SHP77 (cell line): Measurements from ENCODE around the gene VRTN.
"Not testable (repeated sequence)": the region's sequence is repeated elsewhere in the genome, so short reads cannot be mapped to it uniquely, and the experiment has no call there.

Source experiments
- DNase-seq, 2 experiments: peaks; one replicate each; lab custom pipeline; 2025; lab: John Stamatoyannopoulos, UW

Gene VRTN, protein sequence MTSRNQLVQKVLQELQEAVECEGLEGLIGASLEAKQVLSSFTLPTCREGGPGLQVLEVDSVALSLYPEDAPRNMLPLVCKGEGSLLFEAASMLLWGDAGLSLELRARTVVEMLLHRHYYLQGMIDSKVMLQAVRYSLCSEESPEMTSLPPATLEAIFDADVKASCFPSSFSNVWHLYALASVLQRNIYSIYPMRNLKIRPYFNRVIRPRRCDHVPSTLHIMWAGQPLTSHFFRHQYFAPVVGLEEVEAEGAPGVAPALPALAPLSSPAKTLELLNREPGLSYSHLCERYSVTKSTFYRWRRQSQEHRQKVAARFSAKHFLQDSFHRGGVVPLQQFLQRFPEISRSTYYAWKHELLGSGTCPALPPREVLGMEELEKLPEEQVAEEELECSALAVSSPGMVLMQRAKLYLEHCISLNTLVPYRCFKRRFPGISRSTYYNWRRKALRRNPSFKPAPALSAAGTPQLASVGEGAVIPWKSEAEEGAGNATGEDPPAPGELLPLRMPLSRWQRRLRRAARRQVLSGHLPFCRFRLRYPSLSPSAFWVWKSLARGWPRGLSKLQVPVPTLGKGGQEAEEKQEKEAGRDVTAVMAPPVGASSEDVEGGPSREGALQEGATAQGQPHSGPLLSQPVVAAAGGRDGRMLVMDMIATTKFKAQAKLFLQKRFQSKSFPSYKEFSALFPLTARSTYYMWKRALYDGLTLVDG

DNA sequence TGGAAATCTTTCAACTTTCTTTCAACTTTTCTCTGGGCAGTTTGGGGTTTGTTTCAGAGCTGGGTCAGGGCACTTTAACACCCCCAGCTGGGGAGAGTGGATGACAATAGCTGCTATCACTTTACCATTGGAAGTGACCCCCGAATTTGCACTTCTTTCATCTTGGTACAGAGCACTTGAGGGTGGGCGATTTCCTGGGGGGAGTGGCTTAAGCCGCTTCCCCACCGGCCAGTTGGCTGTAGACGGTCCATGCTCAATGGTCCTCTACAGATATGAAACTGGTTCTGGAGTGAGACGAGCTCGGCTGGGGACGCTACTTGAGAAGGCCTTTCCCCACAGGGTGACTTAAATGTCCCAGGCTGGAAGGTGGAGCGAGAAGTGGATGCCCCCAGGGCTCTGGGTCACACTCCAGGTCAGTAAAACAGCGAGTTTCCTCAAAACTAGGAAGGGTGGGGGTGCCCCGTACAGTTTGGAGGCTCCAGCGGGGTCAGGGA is at the start of gene VRTN:
Gene VRTN (plus strand): TSS at position 231 of the 494 bp plus-strand sequence. CDS start 8,313 bp downstream, outside the sequence.
- no peak for DNase-seq

DNA sequence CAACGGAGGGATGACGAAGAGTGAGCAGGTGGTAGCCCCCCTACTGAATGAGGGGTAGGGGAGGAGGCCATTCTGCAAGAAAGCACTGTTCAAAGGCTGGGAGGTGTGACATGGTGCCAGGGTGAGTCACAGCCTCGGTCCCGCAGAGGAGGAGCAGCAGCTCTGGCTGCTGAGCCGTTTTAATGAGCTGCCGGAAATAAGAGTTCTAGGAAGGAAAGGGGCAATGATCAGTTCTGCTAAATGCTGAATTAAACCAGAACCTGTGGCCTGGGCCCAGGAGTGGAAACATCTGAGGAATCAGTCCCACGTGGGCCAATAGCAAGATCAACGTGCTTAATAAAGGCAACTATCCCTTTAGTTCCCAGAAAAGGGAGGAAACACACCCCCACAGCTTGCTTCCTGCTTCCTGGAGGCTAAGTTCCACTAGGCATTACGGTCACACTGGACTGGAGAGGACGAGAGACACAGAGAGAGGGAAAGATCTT is 49.2 kb upstream of the VRTN start:
- no peak for DNase-seq

DNA sequence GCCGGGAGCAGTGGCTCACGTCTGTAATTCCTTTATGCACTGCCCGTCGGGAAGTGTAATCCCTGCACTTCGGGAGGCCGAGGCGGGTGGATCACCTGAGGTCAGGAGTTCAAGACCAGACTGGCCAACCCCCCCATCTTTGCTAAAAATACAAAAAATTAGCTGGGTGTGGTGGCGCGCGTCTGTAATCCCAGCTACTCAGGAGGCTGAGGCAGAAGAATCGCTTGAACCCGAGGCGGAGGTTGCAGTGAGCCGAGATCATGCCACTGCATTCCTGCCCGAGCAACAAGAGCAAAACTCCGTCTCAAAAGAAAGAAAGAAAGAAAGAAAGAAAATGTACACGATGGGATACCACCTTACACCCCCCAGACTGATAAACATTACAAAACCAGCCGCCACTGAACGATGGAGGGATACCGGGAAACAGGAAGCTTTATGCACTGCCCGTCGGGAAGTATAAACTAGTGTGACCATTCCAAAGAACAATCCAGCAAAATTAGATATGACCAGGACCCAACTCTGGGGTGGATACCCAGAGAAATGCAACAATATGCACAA is 46.6 kb upstream of the VRTN start:
- no peak for DNase-seq

DNA sequence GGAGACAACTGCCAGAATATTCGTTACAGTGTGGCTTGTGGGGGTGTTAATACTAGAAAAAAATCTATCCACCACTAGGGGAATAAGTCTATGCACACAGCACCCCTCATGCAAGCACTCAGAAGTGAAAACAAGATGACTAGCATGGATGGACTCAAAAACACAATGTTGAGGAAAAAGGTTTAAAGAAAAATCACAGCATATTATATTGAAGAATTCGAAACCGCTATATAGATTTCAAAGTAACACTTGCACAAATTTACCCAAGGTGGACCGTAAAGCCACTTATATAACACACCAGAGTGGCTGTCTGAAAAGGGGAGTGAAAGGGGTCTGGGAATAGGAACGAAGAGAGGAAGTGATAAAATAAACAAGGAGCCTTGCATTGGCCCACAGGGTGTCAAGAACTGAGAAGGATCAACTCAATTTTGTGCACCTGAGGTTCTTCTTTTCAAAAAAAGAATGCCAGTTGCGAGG is 46.1 kb upstream of the VRTN start:
- DNase-seq = peak; percentile 11 to 19

DNA sequence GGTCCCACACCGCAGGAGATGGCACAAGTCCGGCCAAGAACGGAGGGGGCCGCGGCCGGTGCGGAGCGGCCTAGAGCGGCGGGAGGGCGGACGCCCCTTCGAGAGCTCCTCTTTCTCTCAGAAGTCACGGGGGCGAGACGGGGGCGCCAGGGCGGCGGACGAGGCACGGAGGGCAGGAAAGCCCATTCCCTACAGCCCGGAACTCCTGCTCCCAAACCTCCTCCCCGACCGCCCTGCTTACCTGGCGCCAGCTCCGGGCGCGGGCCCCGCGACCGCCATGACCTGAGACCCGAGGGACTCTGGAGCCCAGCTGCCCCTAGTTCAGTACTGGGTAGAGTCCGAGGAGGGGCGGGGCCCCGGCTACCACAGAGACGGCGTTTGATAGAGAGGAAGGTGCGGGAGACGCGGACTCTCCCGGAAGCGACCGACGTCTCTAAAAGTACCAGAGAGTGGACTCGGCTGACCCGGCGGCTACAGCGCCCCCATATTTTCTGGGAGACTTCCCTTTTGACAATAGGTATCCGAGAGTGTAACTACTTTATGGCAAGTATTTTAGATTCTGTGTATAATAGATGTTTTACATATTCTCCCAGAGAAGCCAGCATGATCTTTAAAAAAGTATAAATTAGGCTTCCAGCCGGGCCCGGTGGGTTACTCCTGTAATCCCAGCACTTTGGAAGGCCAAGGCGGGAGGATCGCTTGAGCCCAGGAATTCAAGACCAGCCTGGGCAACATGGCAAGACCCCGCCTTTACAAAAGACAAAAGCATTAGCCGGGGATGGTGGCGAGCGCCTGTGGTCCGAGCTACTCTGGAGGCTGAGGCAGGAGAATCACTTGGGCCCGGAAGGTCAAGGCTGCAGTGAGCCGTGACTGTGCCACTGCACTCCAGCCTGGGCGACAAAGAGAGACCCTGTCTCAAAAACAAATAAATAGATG is 45.4 kb upstream of the VRTN start, which contains the start of gene ABCD4:
Gene ABCD4 (minus strand): TSS at position 301 of the 936 bp plus-strand sequence. CDS start 22 bp downstream, at position 279.
- DNase-seq = peak; percentile 92 to 94

DNA sequence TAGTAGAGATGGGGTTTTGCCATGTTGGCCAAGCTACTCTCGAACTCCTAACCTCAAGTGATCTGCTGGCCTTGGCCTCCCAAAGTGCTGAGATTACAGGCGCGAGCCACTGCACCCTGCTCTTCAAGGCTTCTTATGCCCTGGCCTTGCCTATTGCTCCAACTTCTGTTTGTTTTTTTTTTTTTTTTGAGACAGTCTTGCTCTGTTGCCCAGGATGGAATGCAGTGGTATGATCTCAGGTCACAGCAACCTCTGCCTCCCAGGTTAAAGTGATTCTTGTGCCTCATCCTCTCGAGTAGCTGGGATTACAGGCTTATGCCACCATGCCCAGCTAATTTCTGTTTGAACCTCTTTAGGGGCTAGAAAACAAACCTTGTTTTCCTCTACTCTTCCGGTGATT is 39.6 kb upstream of the VRTN start:
- no peak for DNase-seq

DNA sequence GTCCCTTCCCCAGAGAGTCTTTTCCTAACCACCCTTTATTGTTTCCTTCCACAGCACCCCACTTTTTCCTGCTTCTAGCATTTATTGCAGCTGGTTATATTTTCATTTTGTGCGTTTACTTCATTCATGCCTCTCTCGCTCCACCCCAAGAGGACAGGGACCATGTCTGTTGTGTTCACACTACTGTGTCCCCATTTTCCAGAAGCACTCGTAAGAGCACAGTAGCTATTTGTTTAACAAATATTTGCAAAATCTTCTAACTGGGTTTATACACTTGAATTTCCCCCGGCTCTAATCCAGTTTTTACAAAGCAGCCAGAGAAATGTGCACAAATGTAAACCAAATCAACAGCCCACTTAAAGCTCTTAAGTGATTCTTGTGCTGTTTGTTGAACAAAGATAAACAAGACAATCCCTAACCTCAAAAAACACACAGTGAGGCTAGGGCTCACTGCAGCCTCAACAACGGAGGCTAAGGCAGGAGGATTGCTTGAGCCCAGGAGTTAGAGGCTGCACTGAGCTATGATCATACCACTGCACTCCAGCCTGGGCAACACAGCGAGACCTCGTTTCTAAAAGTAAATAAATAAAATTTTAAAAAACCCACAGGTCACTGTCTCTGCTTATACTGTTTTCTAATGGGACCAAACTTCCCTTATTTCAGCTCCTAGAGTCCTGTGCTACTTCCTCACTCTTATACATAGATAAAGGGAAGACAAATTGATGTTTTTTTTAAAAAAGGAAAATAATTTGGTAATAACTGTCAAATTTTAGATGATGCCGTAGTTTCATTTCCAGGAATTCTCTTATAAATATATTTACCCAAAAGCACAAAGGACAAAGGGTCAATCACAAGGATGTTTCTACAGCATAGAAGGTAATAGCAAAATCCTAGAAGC is 38.9 kb upstream of the VRTN start:
- no peak for DNase-seq

DNA sequence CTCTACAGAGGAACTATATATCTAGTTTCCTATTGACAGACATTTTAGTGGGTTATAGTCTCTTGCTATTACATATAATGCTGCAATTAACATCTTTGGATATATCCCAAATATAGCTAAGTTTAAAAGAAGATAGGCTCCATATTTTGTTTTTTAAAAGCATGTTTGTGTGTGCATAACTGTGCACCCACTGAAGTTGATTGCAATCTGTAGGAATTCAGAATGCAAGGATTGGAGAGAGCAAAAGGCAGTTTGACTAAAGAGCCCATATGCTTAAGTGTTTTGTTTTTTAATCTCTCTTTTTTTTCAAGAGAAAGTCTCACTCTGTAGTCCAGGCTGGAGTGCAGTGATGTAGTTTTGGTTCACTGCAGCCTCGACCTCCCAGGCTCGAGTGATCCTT is 36.1 kb upstream of the VRTN start:
- no peak for DNase-seq

DNA sequence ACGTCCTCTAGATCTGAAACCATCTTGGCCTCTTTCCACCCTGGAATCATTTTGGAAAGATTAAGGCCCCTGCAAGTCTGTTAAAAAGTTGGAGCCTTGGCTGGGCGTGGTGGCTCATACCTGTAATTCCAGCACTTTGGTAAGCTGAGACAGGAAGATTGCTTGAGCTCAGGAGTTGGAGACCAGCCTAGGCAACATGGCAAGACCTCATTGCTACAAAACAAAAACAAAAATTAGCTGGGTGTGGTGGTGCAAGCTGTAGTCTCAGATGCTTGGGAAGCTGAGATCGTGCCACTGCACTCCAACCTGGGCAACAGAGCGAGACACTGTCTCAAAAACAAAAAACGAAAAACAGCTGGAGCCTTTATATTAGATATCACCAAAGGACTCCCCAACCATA is 34.7 kb upstream of the VRTN start:
- DNase-seq = no peak

DNA sequence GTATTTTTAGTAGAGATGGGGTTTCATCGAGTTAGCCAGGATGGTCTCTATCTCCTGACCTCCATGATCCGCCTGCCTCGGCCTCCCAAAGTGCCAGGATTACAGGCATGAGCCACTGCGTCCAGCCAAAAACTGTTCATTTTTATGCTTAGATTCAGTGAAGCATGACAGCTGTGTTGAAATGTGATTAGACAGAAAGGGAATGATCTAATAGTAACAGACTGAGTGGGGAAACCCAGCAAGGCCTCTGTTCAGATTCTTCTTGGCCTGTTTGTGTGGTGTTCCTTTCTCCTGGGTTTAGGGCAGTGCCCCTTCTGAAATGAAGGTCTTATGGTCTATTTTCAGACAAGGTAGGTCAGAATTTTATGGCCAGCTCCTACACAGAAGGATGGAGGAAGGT is 33.7 kb upstream of the VRTN start:
- DNase-seq = no peak

DNA sequence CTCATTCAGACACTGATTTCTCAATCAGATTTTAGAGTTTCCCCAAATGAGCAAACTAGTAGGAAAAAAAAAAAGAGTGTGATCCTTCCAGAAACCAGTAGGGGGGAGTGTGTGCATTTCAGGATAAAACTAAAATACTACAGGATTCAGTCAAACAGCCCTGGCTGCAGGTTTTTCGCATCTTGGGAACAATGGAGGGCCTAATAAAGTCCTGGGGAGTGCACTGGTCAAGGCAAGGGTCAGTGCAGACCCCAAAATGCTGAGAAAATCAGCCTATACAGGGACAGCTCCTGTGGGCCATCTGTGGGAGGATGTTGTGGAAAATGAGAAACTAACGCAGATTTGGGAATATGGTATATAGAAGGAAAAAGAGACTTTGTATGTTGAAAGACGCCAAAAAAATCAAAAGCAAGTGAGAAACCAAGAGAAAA is 23.3 kb upstream of the VRTN start:
- DNase-seq = peak in 1 of 2 experiments; percentile 24

DNA sequence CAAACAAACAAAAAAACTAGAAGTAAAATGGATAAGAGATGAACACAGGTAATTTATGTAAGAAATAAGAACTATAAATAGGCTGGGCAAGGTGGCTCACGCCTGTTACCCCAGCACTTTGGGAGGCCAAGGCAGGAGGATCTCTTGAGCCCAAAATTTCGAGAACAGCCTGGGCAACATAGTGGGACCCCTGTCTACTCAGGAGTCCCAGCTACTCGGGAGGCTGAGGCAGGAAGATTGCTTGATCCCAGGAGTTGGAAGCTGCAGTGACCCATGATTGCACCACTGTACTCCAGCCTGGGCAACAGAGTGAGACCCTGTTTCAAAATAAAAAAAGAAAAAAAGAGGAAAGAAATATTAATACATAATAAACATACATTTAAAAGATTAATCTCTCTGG is 22.8 kb upstream of the VRTN start:
- DNase-seq = no peak

DNA sequence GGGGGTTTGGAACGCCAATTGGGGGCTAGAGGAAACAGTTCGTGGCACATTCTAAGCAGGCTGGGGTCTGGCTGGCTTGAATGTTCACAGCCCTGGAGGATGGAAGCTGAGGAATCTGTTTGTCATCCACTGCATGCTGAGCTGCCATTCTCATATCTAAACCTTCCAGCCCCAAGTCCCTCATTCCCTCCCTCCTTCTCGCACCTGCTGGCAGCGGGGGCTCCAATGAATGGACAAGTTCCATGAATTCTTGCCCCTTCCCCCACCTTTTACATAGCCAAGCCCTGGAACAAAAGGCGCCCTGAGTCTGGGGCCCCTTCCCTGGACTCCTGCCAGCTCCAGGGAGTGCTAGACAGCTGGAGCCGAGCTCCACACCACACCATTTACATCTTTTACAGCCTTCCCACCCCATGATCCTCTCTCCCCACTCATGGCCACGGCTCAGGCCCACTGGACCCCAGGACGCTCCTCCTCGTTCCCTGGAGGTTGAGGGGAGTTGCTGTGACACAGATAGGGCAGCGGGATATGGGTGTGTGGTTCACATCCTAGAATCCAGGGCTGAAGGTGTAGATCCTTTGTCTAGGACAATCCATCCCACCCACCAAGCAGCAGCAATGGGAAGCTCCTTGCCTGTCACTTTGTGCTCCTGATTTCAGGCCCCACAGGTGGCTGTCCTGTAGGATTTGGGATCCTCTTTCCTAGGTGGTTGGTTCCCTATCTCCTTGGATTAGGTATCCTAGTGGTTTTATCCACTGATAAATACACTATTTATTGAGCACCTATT is 21.7 kb upstream of the VRTN start:
- DNase-seq = peak; percentile 32 to 41

DNA sequence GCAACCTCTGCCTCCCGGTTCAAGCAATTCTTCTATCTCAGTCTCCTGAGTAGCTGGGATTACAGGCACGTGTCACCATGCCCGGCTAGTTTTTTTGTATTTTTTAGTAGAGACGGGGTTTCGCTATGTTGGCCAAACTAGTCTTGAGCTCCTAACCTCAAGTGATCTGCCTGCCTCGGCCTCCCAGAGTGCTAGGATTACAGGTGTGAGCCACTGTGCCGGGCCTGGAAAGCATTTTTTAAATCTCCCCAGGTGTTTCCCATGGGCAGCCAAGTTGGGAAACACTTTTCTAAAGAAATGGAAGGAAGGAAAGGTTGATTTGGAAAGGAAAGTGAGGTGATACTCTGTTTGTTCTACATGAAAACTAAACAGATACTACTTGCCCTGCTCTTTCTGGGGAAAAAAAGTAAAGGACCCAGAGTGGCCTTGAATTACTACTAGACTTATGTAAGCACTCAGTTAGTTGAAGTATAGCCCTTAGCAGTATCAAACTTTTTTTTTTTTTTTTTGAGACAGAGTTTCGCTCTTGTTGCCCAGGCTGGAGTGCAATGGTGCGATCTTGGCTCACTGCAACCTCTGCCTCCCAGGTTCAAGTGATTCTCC is 18.2 kb upstream of the VRTN start:
- DNase-seq = not testable (repeated sequence)

DNA sequence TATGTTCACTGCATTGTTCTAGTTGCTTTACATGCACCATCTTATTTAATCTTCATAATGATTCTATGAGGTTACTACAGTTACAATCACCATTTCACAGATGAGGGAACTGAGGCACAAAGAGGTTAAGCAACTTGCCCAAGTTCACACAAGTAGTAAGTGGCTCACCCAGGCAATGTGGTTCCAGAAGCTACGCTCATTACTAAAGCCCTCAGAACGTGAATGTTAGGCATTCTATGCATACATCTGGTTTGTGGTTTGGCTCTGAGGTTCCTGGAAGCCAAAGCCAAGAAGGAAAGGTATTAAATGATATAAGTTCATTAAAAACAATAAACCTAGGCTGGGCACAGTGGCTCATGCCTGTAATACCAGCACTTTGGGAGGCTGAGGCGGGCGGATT is 14.4 kb upstream of the VRTN start:
- no peak for DNase-seq

DNA sequence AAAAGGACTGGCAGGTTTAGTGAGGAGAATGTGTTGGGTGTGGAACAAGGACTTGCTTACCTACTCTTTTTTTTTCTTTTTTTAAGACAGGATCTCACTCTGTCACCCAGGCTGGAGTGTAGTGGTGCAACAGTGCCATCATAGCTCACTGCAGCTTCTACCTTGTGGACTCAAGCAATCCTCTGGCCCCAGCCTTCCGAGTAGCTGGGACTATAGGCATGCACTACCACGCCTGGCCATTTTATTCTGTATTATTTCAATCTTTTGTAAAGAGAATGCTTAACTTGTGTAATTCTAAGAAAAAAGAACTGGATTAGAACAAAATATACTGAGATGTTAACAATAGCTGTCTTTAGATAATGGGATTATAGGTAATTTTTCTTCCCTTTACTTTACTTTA is 1.9 kb upstream of the VRTN start:
- DNase-seq = no peak

DNA sequence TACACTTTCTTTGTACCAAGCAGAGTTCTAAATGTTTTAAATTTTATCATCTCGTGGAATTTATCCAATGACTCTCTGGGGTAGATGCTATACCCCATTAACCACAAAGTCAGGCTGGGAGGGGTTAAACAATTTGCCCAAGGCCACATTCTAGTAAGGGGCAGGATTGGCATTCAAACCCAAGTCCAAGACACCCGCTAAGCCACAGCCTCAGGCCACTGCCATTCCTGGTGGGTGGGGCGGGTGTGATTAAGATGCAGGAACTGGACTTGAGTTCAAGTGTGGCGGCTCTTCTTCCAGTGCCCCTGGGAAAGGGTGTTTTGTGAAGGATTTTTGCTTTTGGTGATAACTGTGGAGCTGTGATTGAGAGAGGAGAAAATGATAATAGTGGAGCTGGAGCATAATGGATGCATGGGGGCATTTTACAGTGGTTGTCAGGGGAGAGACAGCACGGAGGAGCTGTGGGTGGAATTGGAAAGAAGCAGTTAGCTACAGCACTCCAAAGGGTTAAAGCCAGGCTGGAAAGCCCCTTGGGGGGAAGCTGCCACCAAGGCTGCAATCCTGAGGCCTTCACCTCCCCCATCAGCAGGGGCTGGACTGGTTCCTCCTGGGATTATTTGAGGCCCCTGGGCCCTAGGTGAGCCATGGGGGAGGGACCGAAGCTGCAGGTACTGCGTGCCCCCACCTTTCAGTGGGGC is 1.0 kb upstream of the VRTN start:
- no peak for DNase-seq

DNA sequence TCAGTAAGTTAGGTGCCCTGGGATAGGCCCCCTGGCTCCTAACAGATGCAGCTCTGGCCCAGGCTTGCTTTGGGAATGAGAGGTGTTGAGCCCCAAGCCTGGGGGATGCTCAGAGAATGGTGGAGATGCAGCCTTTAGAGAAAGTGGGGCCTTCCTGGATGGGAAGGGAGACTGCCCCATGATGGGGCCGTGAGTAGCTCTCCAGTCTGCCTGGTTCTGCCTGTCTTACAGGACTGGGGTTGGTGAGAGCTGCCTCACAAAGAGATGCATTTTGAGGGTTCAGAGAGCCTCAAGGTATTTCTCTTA is 523 bp upstream of the VRTN start:
- DNase-seq = no peak
